ENCODE results near the gene RING1.

- no peak for TF ChIP-seq EZH2phosphoT487 (IDR thresholded peaks at IDR 0.05; ENCODE audit: insufficient read depth, low read depth)
- no peak for TF ChIP-seq EZH2 (IDR thresholded peaks at IDR 0.05; ENCODE audit: insufficient read depth, poor library complexity, severe bottlenecking)
Measured at GRCh38 chr6:33168284-33168601, 40.1 kb upstream of the RING1 start.
